ENCODE data around the gene C10orf67.

DNA sequence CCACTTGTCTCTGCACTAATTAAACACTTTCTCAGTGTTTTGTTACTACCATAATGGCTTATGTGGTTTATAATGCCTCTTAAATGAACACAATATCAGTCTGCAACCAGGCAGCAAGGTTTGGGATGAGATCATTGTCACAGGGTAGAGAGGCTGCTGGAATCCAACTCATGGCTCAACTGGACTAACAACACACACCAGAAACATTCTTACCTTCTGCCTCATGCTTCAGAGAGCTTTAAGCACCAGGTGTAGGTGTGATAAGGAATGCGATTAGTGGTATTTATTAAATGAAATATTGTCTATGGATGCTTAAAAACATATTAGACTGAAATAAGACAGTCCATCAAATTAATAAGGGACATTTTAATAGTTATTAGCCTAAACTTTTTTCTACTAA lies 127.1 kb downstream of the C10orf67 start:
- TF ChIP-seq POLR2A (IDR thresholded peaks at IDR 0.05; ENCODE audit: low read length), result no peak
- no peak for TF ChIP-seq GATA1 (IDR thresholded peaks at IDR 0.05; ENCODE audit: low read depth, low read length)
